CD14-positive monocyte (primary cell): ENCODE measurements around the gene LCOR. TPM values are rescaled to one million over a fixed set of nuclear protein-coding genes. Genes with fewer than 3 reads are reported as not detected.
A peak's percentile ranks its signal among the peaks of the same experiment; 100 is the strongest.

Experiments used
- DNase-seq, 3 donors: peaks; one replicate each; pipeline ENCODE4 v3.0.0-alpha.2; 2011 to 2022
- H2AFZ ChIP-seq: 2 replicates; pipeline ENCODE4 v1.6.0; 2012; ENCODE audit warnings: mild to moderate bottlenecking, low read depth, low read length, inconsistent platforms; ENCODE audit not compliant: insufficient read depth, poor library complexity, severe bottlenecking
- H3K27ac ChIP-seq, 2 donors: 1 replicate in 1 of 2; 2 replicates in 1 of 2; pipeline ENCODE4 v1.5.1; 2012 to 2013; ENCODE audit warnings: low read length in 2 of 2, control low read depth in 1 of 2, inconsistent platforms in 1 of 2, low read depth in 1 of 2, mild to moderate bottlenecking in 1 of 2
- H3K27me3 ChIP-seq, 2 donors: one replicate each; pipeline versions ENCODE4 v1.6.0 to v1.6.1; 2011 to 2013; ENCODE audit warnings: low read length in 2 of 2; ENCODE audit not compliant: control insufficient read depth in 2 of 2, insufficient read depth in 2 of 2
- H3K36me3 ChIP-seq, 2 donors: replicated peaks in 1 of 2; 1 replicate in 1 of 2; 2 replicates in 1 of 2; pipeline versions ENCODE4 v1.5.1 to v1.6.1; 2012 to 2013; ENCODE audit warnings: low read length in 2 of 2, control low read depth in 1 of 2, inconsistent platforms in 1 of 2, mild to moderate bottlenecking in 1 of 2; ENCODE audit not compliant: insufficient read depth in 2 of 2, control insufficient read depth in 1 of 2
- H3K4me1 ChIP-seq, 2 donors: 1 replicate in 1 of 2; 2 replicates in 1 of 2; pipeline versions ENCODE4 v1.5.1 to v1.6.1; 2012 to 2013; ENCODE audit warnings: low read length in 2 of 2, control low read depth in 1 of 2, inconsistent platforms in 1 of 2, mild to moderate bottlenecking in 1 of 2, moderate library complexity in 1 of 2; ENCODE audit not compliant: insufficient read depth in 2 of 2, control insufficient read depth in 1 of 2
- H3K4me2 ChIP-seq: replicated peaks from 2 replicates; pipeline ENCODE3; 2012; ENCODE audit warnings: low read length, moderate library complexity, mild to moderate bottlenecking; ENCODE audit not compliant: poor library complexity, severe bottlenecking; ENCODE audit errors: extremely low read depth
- H3K4me3 ChIP-seq, 3 experiments: fragments of 200-600 bp in 1 of 3; sonication (generic) in 1 of 3; replicated peaks in 1 of 3; 1 replicate in 2 of 3; 2 replicates in 1 of 3; pipeline ENCODE4 v1.5.1; 2011 to 2013; ENCODE audit warnings: low read length in 3 of 3, mild to moderate bottlenecking in 3 of 3, control low read depth in 2 of 3, low read depth in 2 of 3, inconsistent platforms in 1 of 3, moderate library complexity in 1 of 3
- H3K79me2 ChIP-seq: 2 replicates; pipeline ENCODE4 v1.6.0; 2012; ENCODE audit warnings: mild to moderate bottlenecking, control low read depth, inconsistent platforms, low read length, moderate library complexity; ENCODE audit not compliant: insufficient read depth
- H3K9ac ChIP-seq: 2 replicates; pipeline ENCODE4 v1.6.0; 2017; ENCODE audit warnings: low read length, mild to moderate bottlenecking; ENCODE audit not compliant: insufficient read depth, poor library complexity, severe bottlenecking
- H3K9me3 ChIP-seq, 2 donors: replicated peaks in 1 of 2; 1 replicate in 1 of 2; 2 replicates in 1 of 2; pipeline versions ENCODE4 v1.5.1 to v1.6.1; 2012 to 2013; ENCODE audit warnings: low read length in 2 of 2, control low read depth in 1 of 2; ENCODE audit not compliant: control insufficient read depth in 1 of 2, insufficient read depth in 1 of 2
- H4K20me1 ChIP-seq: 2 replicates; pipeline ENCODE4 v1.6.0; 2012; ENCODE audit warnings: mild to moderate bottlenecking, low read length, control low read depth, moderate library complexity; ENCODE audit not compliant: insufficient read depth
- H3K27ac Mint-ChIP-seq, 7 donors: one replicate each; pipeline ENCODE4 v1.8.0; 2020; ENCODE audit warnings: mild to moderate bottlenecking in 7 of 7, mixed read lengths in 7 of 7, moderate library complexity in 6 of 7, inconsistent platforms in 2 of 7
- H3K27me3 Mint-ChIP-seq, 3 donors: one replicate each; pipeline ENCODE4 v1.8.0; 2021 to 2022; ENCODE audit warnings: low read depth in 3 of 3, mild to moderate bottlenecking in 3 of 3, mixed read lengths in 3 of 3, moderate library complexity in 3 of 3, inconsistent platforms in 1 of 3
- H3K36me3 Mint-ChIP-seq, 2 donors: one replicate each; pipeline ENCODE4 v1.8.0; 2020; ENCODE audit warnings: mixed read lengths in 2 of 2, inconsistent platforms in 1 of 2, mild to moderate bottlenecking in 1 of 2
- H3K4me1 Mint-ChIP-seq: one replicate; pipeline ENCODE4 v1.8.0; 2020; ENCODE audit warnings: mild to moderate bottlenecking, mixed read lengths
- H3K4me3 Mint-ChIP-seq, 2 donors: one replicate each; pipeline ENCODE4 v1.8.0; 2020; ENCODE audit warnings: mild to moderate bottlenecking in 2 of 2, mixed read lengths in 2 of 2, moderate library complexity in 1 of 2
- H3K9me3 Mint-ChIP-seq, 7 donors: one replicate each; pipeline ENCODE4 v1.8.0; 2020 to 2022; ENCODE audit warnings: mixed read lengths in 7 of 7, mild to moderate bottlenecking in 6 of 7, moderate library complexity in 6 of 7, inconsistent platforms in 2 of 7
- CTCF ChIP-seq: fragments of 200-600 bp; IDR thresholded peaks from one replicate; pipeline ENCODE4 v1.8.0; 2022; ENCODE audit warnings: antibody characterized with exemption, mild to moderate bottlenecking
- WGBS: methylation state at CpG from one replicate; pipeline ENCODE4 v1.1.5; 2013; ENCODE audit warnings: missing lambda C conversion rate; ENCODE audit not compliant: insufficient coverage; 5-methylcytosine and 5-hydroxymethylcytosine counted together
- intact Hi-C, 2 donors: fragments of 100-400 bp; cut with micrococcal nuclease; formaldehyde crosslinking; loops; one replicate each; pipeline versions ENCODE4 v1.15.0 to v1.15.1; 2023
- polyA plus RNA-seq, 3 donors: library from polyadenylated mRNA; depleted of rRNA in 1 of 3; unstranded in 2 of 3; stranded (reverse) in 1 of 3; fragments of 300-500 nt in 2 of 3; fragments of >200 nt in 1 of 3; fragmentation: Illumina TruSeq in 2 of 3; gene quantifications; 1 replicate in 2 of 3; 2 replicates in 1 of 3; pipeline ENCODE4 v1.2.3, GENCODE V29; 2012 to 2021

The LCOR gene
- polyA plus RNA-seq, 3 donors, result 5.7 to 11.8 (median 10.0) TPM

GRCh38 chr10:96878057-96878456 is 46.0 kb downstream of the LCOR start:
- H3K4me1 Mint-ChIP-seq, result peaks cover 8% of the 10 kb centered on the region
- H3K4me1 ChIP-seq, result no peaks in the 10 kb centered on the region

GRCh38 chr10:96880575-96880974 is 48.5 kb downstream of the LCOR start:
- intact Hi-C loops, result no loop called here
- DNase-seq, result no peak
- Histone ChIP-seq H3K27ac (no peak overlapping the region), H3K36me3 (peaks cover 3 to 13% of the 10 kb centered on the region in 2 donors), H3K4me1 (no peaks in the 10 kb centered on the region), H3K27me3 (no peaks in the 10 kb centered on the region), H3K9ac (no peak overlapping the region), H3K4me2 (no peak overlapping the region), H3K79me2 (peaks cover 100% of the 10 kb centered on the region), H3K4me3 (no peak overlapping the region), H4K20me1 (peaks cover 100% of the 10 kb centered on the region), H3K9me3 (no peaks in the 10 kb centered on the region), H2AFZ (no peak overlapping the region)
- H3K4me1 Mint-ChIP-seq, result peaks cover 8% of the 10 kb centered on the region
- peak overlapping the region in 2 of 7 donors; percentile 22 to 38 for H3K27ac Mint-ChIP-seq
- H3K27me3 Mint-ChIP-seq, result no peaks in the 10 kb centered on the region
- peaks cover 0 to 2% (median 0%) of the 10 kb centered on the region in 7 donors for H3K9me3 Mint-ChIP-seq
- WGBS, result no CpG with 5 or more reads among the region's 2 CpGs
- H3K36me3 Mint-ChIP-seq, result peaks cover 11 to 20% of the 10 kb centered on the region in 2 donors
- TF ChIP-seq CTCF, result no peak
- no peak overlapping the region for H3K4me3 Mint-ChIP-seq

More at GRCh38 chr10:96878057-96878456, 46.0 kb downstream of the LCOR start:
- peaks cover 13% of the 10 kb centered on the region in 2 donors for H3K36me3 Mint-ChIP-seq
- TF ChIP-seq CTCF, result no peak
- H3K27me3 Mint-ChIP-seq, result peaks cover 0 to 2% (median 0%) of the 10 kb centered on the region in 3 donors
- Histone ChIP-seq H3K9ac (no peak overlapping the region), H3K36me3 (peaks cover 0 to 13% of the 10 kb centered on the region in 2 donors), H3K27ac (no peak overlapping the region), H3K27me3 (no peaks in the 10 kb centered on the region), H3K4me2 (no peak overlapping the region), H4K20me1 (peaks cover 100% of the 10 kb centered on the region), H3K9me3 (no peaks in the 10 kb centered on the region), H3K79me2 (peaks cover 100% of the 10 kb centered on the region), H3K4me3 (no peak overlapping the region), H2AFZ (no peak overlapping the region)
- peak overlapping the region in 2 of 7 donors; percentile 1 to 27 for H3K27ac Mint-ChIP-seq
- intact Hi-C loops, result no loop called here
- H3K4me3 Mint-ChIP-seq, result no peak overlapping the region
- peaks cover 0 to 2% (median 0%) of the 10 kb centered on the region in 7 donors for H3K9me3 Mint-ChIP-seq
- no peak for DNase-seq
- WGBS, result 73% methylated on average over 2 of the region's 3 CpGs
